GM13977 (cell line): ENCODE measurements around the gene DENND1A.

Experiments used
- DNase-seq: peaks from one replicate; pipeline ENCODE4 v3.0.0; 2012; ENCODE audit warnings: low spot score
- CTCF ChIP-seq: IDR thresholded peaks from 2 replicates; pipeline ENCODE4 v1.5.1; 2012; ENCODE audit warnings: mild to moderate bottlenecking, control low read depth; ENCODE audit not compliant: insufficient read depth; ENCODE audit errors: extremely low read depth, missing control alignments
- in situ Hi-C: fragments of 300-500 bp; cut with MboI; formaldehyde crosslinking; loops from one replicate; pipeline ENCODE4 v1.12.0; 2022; ENCODE audit warnings: low sequenced_read_pairs, low pct_unique_long_range_greater_than_20kb, mixed read lengths, inconsistent platforms; ENCODE audit not compliant: unreplicated experiment

DENND1A gene

GRCh38 chr9:123657941-123658340, 272.0 kb downstream of the DENND1A start:
- no peak for DNase-seq
- no peak for TF ChIP-seq CTCF
- in situ Hi-C loops = no loop called here

- in situ Hi-C loops = no loop called here
- no peak for DNase-seq
- TF ChIP-seq CTCF = no peak
Observed at GRCh38 chr9:123657099-123657498, 272.8 kb downstream of the DENND1A start.

GRCh38 chr9:123656565-123656964, 273.4 kb downstream of the DENND1A start:
- DNase-seq = no peak

GRCh38 chr9:123655681-123656423, 274.1 kb downstream of the DENND1A start:
- no peak for DNase-seq
- in situ Hi-C loops = no loop called here
- no peak for TF ChIP-seq CTCF

More at GRCh38 chr9:123656565-123656964, 273.4 kb downstream of the DENND1A start:
- in situ Hi-C loops = no loop called here
- TF ChIP-seq CTCF = no peak

- in situ Hi-C loops = no loop called here
- no peak for DNase-seq
Observed at GRCh38 chr9:123654994-123655637, 274.8 kb downstream of the DENND1A start.

More at GRCh38 chr9:123654994-123655637, 274.8 kb downstream of the DENND1A start:
- TF ChIP-seq CTCF = no peak
